Mesenchymal stem cell (in vitro differentiated cells and primary cell): Measurements from ENCODE around the gene MACROD2.

ENCODE experiments used
- DNase-seq: peaks from one replicate; pipeline ENCODE4 v3.0.0-alpha.2; 2013
- H2AFZ ChIP-seq: one replicate; pipeline ENCODE4 v1.6.1; 2013; ENCODE audit warnings: low read depth, mild to moderate bottlenecking, control low read depth, inconsistent platforms, low read length, moderate library complexity
- H2AK5ac ChIP-seq: 2 replicates; pipeline ENCODE4 v1.6.1; 2013; ENCODE audit warnings: low read length, moderate library complexity, mild to moderate bottlenecking, inconsistent platforms; ENCODE audit not compliant: severe bottlenecking
- H2BK120ac ChIP-seq: one replicate; pipeline ENCODE4 v1.6.1; 2013; ENCODE audit warnings: low read depth, mild to moderate bottlenecking, inconsistent platforms, low read length, moderate library complexity
- H2BK12ac ChIP-seq, 2 experiments: one replicate each; pipeline ENCODE4 v1.6.1; 2013; ENCODE audit warnings: inconsistent platforms in 2 of 2, low read length in 2 of 2, mild to moderate bottlenecking in 2 of 2, moderate library complexity in 2 of 2, control low read depth in 1 of 2
- H2BK15ac ChIP-seq: one replicate; pipeline ENCODE4 v1.6.1; 2013; ENCODE audit warnings: mild to moderate bottlenecking, low read depth, inconsistent platforms; ENCODE audit not compliant: poor library complexity, severe bottlenecking
- H2BK5ac ChIP-seq: 2 replicates; pipeline ENCODE4 v1.6.1; 2013; ENCODE audit warnings: low read depth, mild to moderate bottlenecking, low read length, control low read depth, inconsistent platforms; ENCODE audit not compliant: poor library complexity, severe bottlenecking
- H3K14ac ChIP-seq, 2 experiments: one replicate each; pipeline ENCODE4 v1.6.1; 2013; ENCODE audit warnings: inconsistent platforms in 2 of 2, low read length in 2 of 2, control low read depth in 1 of 2, mild to moderate bottlenecking in 1 of 2, moderate library complexity in 1 of 2
- H3K18ac ChIP-seq, 2 experiments: one replicate each; pipeline ENCODE4 v1.6.1; 2013; ENCODE audit warnings: inconsistent platforms in 2 of 2, low read length in 2 of 2, control low read depth in 1 of 2, low read depth in 1 of 2, mild to moderate bottlenecking in 1 of 2
- H3K23ac ChIP-seq, 2 experiments: one replicate each; pipeline ENCODE4 v1.6.1; 2013; ENCODE audit warnings: inconsistent platforms in 2 of 2, low read length in 2 of 2, mild to moderate bottlenecking in 2 of 2, moderate library complexity in 2 of 2, control low read depth in 1 of 2
- H3K27ac ChIP-seq: 2 replicates; pipeline ENCODE4 v1.5.1; 2013; ENCODE audit warnings: mild to moderate bottlenecking, moderate library complexity, low read length, control low read depth, inconsistent platforms; ENCODE audit not compliant: poor library complexity, severe bottlenecking
- H3K27me3 ChIP-seq, 2 experiments: 2 replicates each; pipeline versions ENCODE4 v1.6.1 to v1.7.0; 2013; ENCODE audit warnings: low read length in 2 of 2, mild to moderate bottlenecking in 2 of 2, moderate library complexity in 2 of 2, control low read depth in 1 of 2, inconsistent platforms in 1 of 2; ENCODE audit not compliant: control insufficient read depth in 1 of 2, insufficient read depth in 1 of 2
- H3K36me3 ChIP-seq, 2 experiments: 2 replicates each; pipeline versions ENCODE4 v1.6.1 to v1.7.0; 2013; ENCODE audit warnings: low read length in 2 of 2, control low read depth in 1 of 2, inconsistent platforms in 1 of 2, low read depth in 1 of 2, mild to moderate bottlenecking in 1 of 2; ENCODE audit not compliant: insufficient read depth in 2 of 2, control insufficient read depth in 1 of 2
- H3K4ac ChIP-seq, 2 experiments: one replicate each; pipeline ENCODE4 v1.6.1; 2013; ENCODE audit warnings: inconsistent platforms in 2 of 2, low read length in 2 of 2, mild to moderate bottlenecking in 2 of 2, moderate library complexity in 2 of 2, control low read depth in 1 of 2, low read depth in 1 of 2
- H3K4me1 ChIP-seq: 2 replicates; pipeline ENCODE4 v1.6.1; 2013; ENCODE audit warnings: low read depth, low read length, control low read depth; ENCODE audit not compliant: control insufficient read depth, insufficient read depth
- H3K4me2 ChIP-seq: 2 replicates; pipeline ENCODE4 v1.6.1; 2013; ENCODE audit warnings: low read length, mild to moderate bottlenecking, inconsistent platforms; ENCODE audit not compliant: poor library complexity, severe bottlenecking
- H3K4me3 ChIP-seq, 2 experiments: 2 replicates each; pipeline versions ENCODE4 v1.5.1 to v1.7.0; 2013; ENCODE audit warnings: low read length in 2 of 2, mild to moderate bottlenecking in 2 of 2, control low read depth in 1 of 2, low read depth in 1 of 2; ENCODE audit not compliant: insufficient read depth in 1 of 2
- H3K79me1 ChIP-seq: replicated peaks from 2 replicates; pipeline ENCODE4 v1.6.1; 2013; ENCODE audit warnings: mild to moderate bottlenecking, control low read depth, low read length, inconsistent platforms; ENCODE audit not compliant: poor library complexity, severe bottlenecking
- H3K9ac ChIP-seq: 2 replicates; pipeline ENCODE4 v1.7.0; 2013; ENCODE audit warnings: mild to moderate bottlenecking, low read length, moderate library complexity
- H3K9me3 ChIP-seq: 2 replicates; pipeline ENCODE4 v1.7.0; 2013; ENCODE audit warnings: mild to moderate bottlenecking, low read length; ENCODE audit not compliant: control insufficient read depth
- H4K8ac ChIP-seq: one replicate; pipeline ENCODE4 v1.6.1; 2013; ENCODE audit warnings: inconsistent platforms, mild to moderate bottlenecking, low read length, moderate library complexity
- H4K91ac ChIP-seq: one replicate; pipeline ENCODE4 v1.6.1; 2013; ENCODE audit warnings: mild to moderate bottlenecking, low read length, inconsistent platforms
- WGBS: methylation state at CpG from one replicate; pipeline ENCODE4 v1.1.7; 2013; ENCODE audit warnings: mixed read lengths; 5-methylcytosine and 5-hydroxymethylcytosine counted together

Gene MACROD2

GRCh38 chr20:15240801-15241200 lies 1245.5 kb downstream of the MACROD2 start:
- no peak overlapping the region for H3K4me3 ChIP-seq
- no peak overlapping the region for H2BK120ac ChIP-seq
- H3K14ac ChIP-seq: no peak overlapping the region
- no CpG with 5 or more reads among the region's 1 CpG for WGBS
- H2AFZ ChIP-seq: no peak overlapping the region
- H3K9me3 ChIP-seq: no peaks in the 10 kb centered on the region
- H4K91ac ChIP-seq: no peak overlapping the region
- H2AK5ac ChIP-seq: no peak overlapping the region
- H3K27me3 ChIP-seq: no peaks in the 10 kb centered on the region
- peak overlapping the region; percentile 8 for H3K27ac ChIP-seq
- H3K4me1 ChIP-seq: no peaks in the 10 kb centered on the region
- H2BK15ac ChIP-seq: no peak overlapping the region
- H3K36me3 ChIP-seq: no peaks in the 10 kb centered on the region
- H3K23ac ChIP-seq: no peak overlapping the region
- H2BK12ac ChIP-seq: no peak overlapping the region
- no peak overlapping the region for H2BK5ac ChIP-seq
- no peak overlapping the region for H3K9ac ChIP-seq
- DNase-seq: no peak
- no peaks in the 10 kb centered on the region for H3K79me1 ChIP-seq
- H3K4ac ChIP-seq: no peak overlapping the region
- H3K4me2 ChIP-seq: no peak overlapping the region
- no peak overlapping the region for H3K18ac ChIP-seq
- H4K8ac ChIP-seq: no peak overlapping the region

GRCh38 chr20:15241681-15242080 lies 1246.4 kb downstream of the MACROD2 start:
- Histone ChIP-seq H3K4ac (no peak overlapping the region), H4K8ac (no peak overlapping the region), H3K14ac (no peak overlapping the region), H3K27me3 (no peaks in the 10 kb centered on the region), H2BK12ac (no peak overlapping the region), H3K9ac (no peak overlapping the region), H3K4me3 (no peak overlapping the region), H4K91ac (no peak overlapping the region), H3K18ac (no peak overlapping the region), H3K36me3 (no peaks in the 10 kb centered on the region), H3K79me1 (no peaks in the 10 kb centered on the region), H2BK120ac (no peak overlapping the region), H2BK5ac (no peak overlapping the region), H2BK15ac (no peak overlapping the region), H3K4me1 (no peaks in the 10 kb centered on the region), H3K4me2 (no peak overlapping the region), H2AFZ (no peak overlapping the region), H3K23ac (no peak overlapping the region), H2AK5ac (no peak overlapping the region), H3K27ac (no peak overlapping the region), H3K9me3 (no peaks in the 10 kb centered on the region)
- no peak for DNase-seq

- no peak overlapping the region for H3K27ac ChIP-seq
- WGBS: 76% methylated on average over 3 of the region's 3 CpGs
Measured at GRCh38 chr20:15242773-15243172, 1247.5 kb downstream of the MACROD2 start.

GRCh38 chr20:15245896-15246295 lies 1250.6 kb downstream of the MACROD2 start:
- Histone ChIP-seq H2BK5ac (no peak overlapping the region), H3K4me2 (no peak overlapping the region), H3K23ac (no peak overlapping the region), H3K14ac (no peak overlapping the region), H2BK15ac (no peak overlapping the region), H3K27me3 (no peaks in the 10 kb centered on the region), H3K36me3 (no peaks in the 10 kb centered on the region), H3K9ac (no peak overlapping the region), H2BK120ac (no peak overlapping the region), H3K27ac (no peak overlapping the region), H3K4me1 (no peaks in the 10 kb centered on the region), H2AFZ (no peak overlapping the region), H3K9me3 (no peaks in the 10 kb centered on the region), H3K4me3 (no peak overlapping the region), H2BK12ac (no peak overlapping the region), H2AK5ac (no peak overlapping the region), H3K4ac (no peak overlapping the region), H3K79me1 (no peaks in the 10 kb centered on the region), H4K8ac (no peak overlapping the region), H3K18ac (no peak overlapping the region), H4K91ac (no peak overlapping the region)
- DNase-seq: no peak
- WGBS: no CpG with 5 or more reads among the region's 2 CpGs

More at GRCh38 chr20:15242773-15243172, 1247.5 kb downstream of the MACROD2 start:
- H3K4me2 ChIP-seq: no peak overlapping the region
- H2BK15ac ChIP-seq: no peak overlapping the region
- H3K4me3 ChIP-seq: no peak overlapping the region
- no peaks in the 10 kb centered on the region for H3K27me3 ChIP-seq
- no peak overlapping the region for H4K91ac ChIP-seq
- H3K79me1 ChIP-seq: no peaks in the 10 kb centered on the region
- H4K8ac ChIP-seq: no peak overlapping the region
- no peak overlapping the region for H3K9ac ChIP-seq
- H3K14ac ChIP-seq: no peak overlapping the region
- no peak for DNase-seq
- no peak overlapping the region for H2BK120ac ChIP-seq
- H2BK12ac ChIP-seq: no peak overlapping the region
- H3K18ac ChIP-seq: no peak overlapping the region
- no peak overlapping the region for H2AFZ ChIP-seq
- no peak overlapping the region for H2BK5ac ChIP-seq
- H3K4me1 ChIP-seq: no peaks in the 10 kb centered on the region
- H3K9me3 ChIP-seq: no peaks in the 10 kb centered on the region
- H3K23ac ChIP-seq: no peak overlapping the region
- no peak overlapping the region for H2AK5ac ChIP-seq
- no peak overlapping the region for H3K4ac ChIP-seq
- no peaks in the 10 kb centered on the region for H3K36me3 ChIP-seq
